Body of pancreas (tissue), 4 donors: ENCODE results near the gene CDC14B.

Source experiments
- POLR2A ChIP-seq, 3 donors: fragments of 450-650 bp; IDR thresholded peaks; one replicate each; pipeline ENCODE4 v1.6.1; 2016; ENCODE audit warnings: antibody characterized with exemption in 3 of 3, mild to moderate bottlenecking in 2 of 3
- TF ChIP-seq, protein P1 (sequence below), 7 experiments: fragments of 450-650 bp in 4 of 7; fragments of 200-600 bp in 3 of 7; sonication (generic) in 3 of 7; IDR thresholded peaks; one replicate each; pipeline ENCODE4 v1.5.1; 2016 to 2019; ENCODE audit warnings: antibody characterized with exemption in 7 of 7

GRCh38 chr9:96483197-96483596 lies 136.4 kb downstream of the CDC14B start:
- TF ChIP-seq, protein P1, sequence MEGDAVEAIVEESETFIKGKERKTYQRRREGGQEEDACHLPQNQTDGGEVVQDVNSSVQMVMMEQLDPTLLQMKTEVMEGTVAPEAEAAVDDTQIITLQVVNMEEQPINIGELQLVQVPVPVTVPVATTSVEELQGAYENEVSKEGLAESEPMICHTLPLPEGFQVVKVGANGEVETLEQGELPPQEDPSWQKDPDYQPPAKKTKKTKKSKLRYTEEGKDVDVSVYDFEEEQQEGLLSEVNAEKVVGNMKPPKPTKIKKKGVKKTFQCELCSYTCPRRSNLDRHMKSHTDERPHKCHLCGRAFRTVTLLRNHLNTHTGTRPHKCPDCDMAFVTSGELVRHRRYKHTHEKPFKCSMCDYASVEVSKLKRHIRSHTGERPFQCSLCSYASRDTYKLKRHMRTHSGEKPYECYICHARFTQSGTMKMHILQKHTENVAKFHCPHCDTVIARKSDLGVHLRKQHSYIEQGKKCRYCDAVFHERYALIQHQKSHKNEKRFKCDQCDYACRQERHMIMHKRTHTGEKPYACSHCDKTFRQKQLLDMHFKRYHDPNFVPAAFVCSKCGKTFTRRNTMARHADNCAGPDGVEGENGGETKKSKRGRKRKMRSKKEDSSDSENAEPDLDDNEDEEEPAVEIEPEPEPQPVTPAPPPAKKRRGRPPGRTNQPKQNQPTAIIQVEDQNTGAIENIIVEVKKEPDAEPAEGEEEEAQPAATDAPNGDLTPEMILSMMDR (IDR thresholded peaks at IDR 0.05): no peak
- no peak for TF ChIP-seq POLR2A (IDR thresholded peaks at IDR 0.05)
